A673 (cell line): ENCODE results near the gene PLD1. TPM values are rescaled to one million over a fixed set of nuclear protein-coding genes. Genes with fewer than 3 reads are reported as not detected.

Experiments
- BruUV-seq: library from RNA; stranded (reverse); fragments of 400-500 nt; replicated peaks from 2 replicates; lab custom pipeline; 2021; lab: Mats Ljungman, UMichigan
- CTCF ChIA-PET: fragments of 300-600 bp; sonication (Branson Sonifier 250); formaldehyde crosslinking; loops from one replicate; lab custom pipeline; 2022; ENCODE audit warnings: antibody characterized with exemption; lab: Charles Lee
- POLR2A ChIA-PET: fragments of 300-600 bp; sonication (Branson Sonifier 250); formaldehyde crosslinking; loops from one replicate; lab custom pipeline; 2022; ENCODE audit warnings: antibody characterized with exemption; ENCODE audit not compliant: low non-redundant PET; lab: Charles Lee
- DNase-seq: peaks from one replicate; pipeline ENCODE4 v3.0.0-alpha.2; 2015; ENCODE audit warnings: low spot score
- H3K27ac ChIP-seq: fragments of 200-600 bp; sonication (generic); 2 replicates; pipeline ENCODE4 v1.5.1; 2016; ENCODE audit warnings: mixed run types, low read depth, mild to moderate bottlenecking, mixed read lengths, antibody characterized with exemption, low read length; ENCODE audit not compliant: poor library complexity, severe bottlenecking
- H3K27me3 ChIP-seq: fragments of 200-600 bp; sonication (generic); replicated peaks from 2 replicates; pipeline ENCODE4 v1.6.1; 2017; ENCODE audit warnings: mixed run types, low read depth, mild to moderate bottlenecking, mixed read lengths, antibody characterized with exemption, low read length; ENCODE audit not compliant: insufficient read depth, poor library complexity
- H3K36me3 ChIP-seq: fragments of 200-600 bp; sonication (generic); 2 replicates; pipeline ENCODE4 v1.6.1; 2016; ENCODE audit warnings: mixed run types, mild to moderate bottlenecking, mixed read lengths, antibody characterized with exemption, low read length; ENCODE audit not compliant: insufficient read depth, poor library complexity, severe bottlenecking
- H3K4me1 ChIP-seq: fragments of 200-600 bp; sonication (generic); 2 replicates; pipeline ENCODE4 v1.6.1; 2017; ENCODE audit warnings: mixed run types, mild to moderate bottlenecking, mixed read lengths, antibody characterized with exemption, low read length; ENCODE audit not compliant: insufficient read depth, poor library complexity, severe bottlenecking
- H3K4me3 ChIP-seq: fragments of 200-600 bp; sonication (generic); 2 replicates; pipeline ENCODE4 v1.5.1; 2016; ENCODE audit warnings: low read depth, mixed run types, mild to moderate bottlenecking, mixed read lengths, low read length; ENCODE audit not compliant: poor library complexity, severe bottlenecking
- H3K9me3 ChIP-seq: fragments of 200-600 bp; sonication (generic); 2 replicates; pipeline ENCODE4 v1.6.1; 2016; ENCODE audit warnings: mixed run types, low read depth, mild to moderate bottlenecking, mixed read lengths, antibody characterized with exemption, low read length; ENCODE audit not compliant: poor library complexity, severe bottlenecking
- CTCF ChIP-seq: fragments of 300-800, 200-600 bp; sonication (generic); conservative IDR thresholded peaks from 2 replicates; pipeline ENCODE4 v1.5.1; 2017; ENCODE audit warnings: low read depth, mild to moderate bottlenecking, antibody characterized with exemption, low read length, moderate library complexity, mixed read lengths
- EZH2 ChIP-seq: fragments of 200-600 bp; sonication (generic); IDR thresholded peaks from 2 replicates; pipeline ENCODE4 v1.6.1; 2017; ENCODE audit warnings: borderline replicate concordance, low read depth, mild to moderate bottlenecking, mixed read lengths, antibody characterized with exemption, low read length; ENCODE audit not compliant: poor library complexity, severe bottlenecking
- intact Hi-C: fragments of 100-400 bp; cut with micrococcal nuclease; formaldehyde crosslinking; loops from one replicate; pipeline ENCODE4 v1.10.0; 2022; ENCODE audit not compliant: unreplicated experiment
- total RNA-seq: library from RNA; stranded (reverse); gene quantifications from 2 replicates; pipeline ENCODE4 v1.2.3, GENCODE V29; 2021

Gene PLD1
- total RNA-seq, 1 experiment from 2014 or later = 3.2 TPM

DNA sequence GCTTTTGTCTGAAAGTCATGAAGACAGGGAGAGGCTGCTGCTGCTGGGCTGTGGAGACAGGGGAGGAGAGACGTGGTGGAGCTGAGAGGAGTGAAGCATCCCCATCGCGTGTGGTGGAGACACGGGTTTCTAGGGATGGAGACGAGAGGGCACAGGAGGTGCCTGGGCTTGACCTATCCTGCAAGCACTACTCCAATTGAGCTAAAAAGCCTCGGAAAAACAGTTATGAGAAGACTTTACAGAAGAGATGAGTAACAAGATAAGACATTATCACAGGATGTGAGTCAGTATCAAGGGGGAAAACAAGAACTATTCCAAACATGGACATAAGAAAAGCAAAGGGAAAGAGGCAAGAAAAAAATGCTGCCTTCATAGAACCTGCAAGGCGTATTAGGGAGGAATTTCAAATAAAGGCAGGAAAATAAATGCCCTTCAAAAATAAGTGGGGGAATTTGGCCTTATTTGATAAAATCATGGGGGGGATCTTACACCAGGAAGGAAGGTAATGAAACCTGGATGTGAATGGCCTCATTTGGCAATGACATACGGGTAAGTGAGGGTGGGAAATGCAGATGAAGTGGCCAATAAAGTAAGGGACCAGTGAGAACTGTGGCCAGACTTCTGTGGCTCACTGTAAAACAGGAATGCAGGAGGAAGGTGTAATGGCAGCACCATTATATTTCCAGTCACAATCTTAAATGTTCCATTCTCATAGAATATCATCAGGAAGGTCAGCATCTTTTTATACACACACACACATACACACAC is 97.9 kb downstream of the PLD1 start:
- no peak overlapping the region for H3K4me3 ChIP-seq
- no peaks in the 10 kb centered on the region for H3K36me3 ChIP-seq
- no TSS peak for BruUV-seq
- intact Hi-C loops = no loop called here
- H3K27me3 ChIP-seq = no peaks in the 10 kb centered on the region
- H3K4me1 ChIP-seq = no peaks in the 10 kb centered on the region
- ChIA-PET CTCF (interaction anchor here (0.7 kb wide), 1 partner anchor 59 kb away, joined by 3 read pairs; no protein-coding TSS in a partner anchor), POLR2A (no interaction called here)
- TF ChIP-seq EZH2 = no peak
- TF ChIP-seq CTCF = no peak
- peak; percentile 20 for DNase-seq
- no peaks in the 10 kb centered on the region for H3K9me3 ChIP-seq
- H3K27ac ChIP-seq = no peak overlapping the region

DNA sequence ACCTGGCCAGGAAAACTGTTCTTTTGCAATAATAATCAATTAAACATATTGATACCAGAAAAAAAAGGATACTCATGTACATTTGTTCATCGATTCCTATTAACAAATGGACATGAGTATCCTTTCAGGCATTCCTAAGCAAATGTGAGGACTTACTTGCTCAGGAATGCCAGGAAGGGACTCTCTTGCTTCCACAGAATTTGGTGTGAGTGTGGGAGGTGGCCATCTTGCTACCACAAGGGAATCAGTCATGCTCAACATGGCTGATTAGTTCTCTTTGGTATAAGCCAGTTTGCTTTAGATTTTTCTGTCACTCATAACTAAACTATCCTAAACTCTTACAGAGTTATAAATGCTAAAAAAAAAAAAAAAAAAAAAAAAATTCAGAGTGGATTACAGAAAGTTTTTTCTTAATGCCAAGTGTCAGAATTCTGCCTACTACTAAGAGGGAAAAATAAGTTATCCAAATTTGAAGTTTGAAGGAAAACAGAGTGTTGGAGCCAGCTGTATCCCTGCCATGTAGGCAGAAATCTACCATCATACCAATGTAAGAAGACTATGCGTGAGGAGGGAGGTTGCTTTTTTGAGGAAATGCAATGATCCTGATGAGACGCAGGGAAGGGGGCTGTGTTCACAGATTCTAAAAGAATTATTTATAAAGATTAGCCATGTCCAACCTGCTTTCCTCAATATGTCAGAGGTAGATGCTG is 98.7 kb downstream of the PLD1 start:
- TF ChIP-seq CTCF = no peak
- TF ChIP-seq EZH2 = no peak
- CTCF ChIA-PET = interaction anchor here (0.7 kb wide), 1 partner anchor 60 kb away, joined by 3 read pairs; no protein-coding TSS in a partner anchor
- no TSS peak for BruUV-seq
- Histone ChIP-seq H3K4me1 (no peaks in the 10 kb centered on the region), H3K27ac (no peak overlapping the region), H3K36me3 (no peaks in the 10 kb centered on the region), H3K27me3 (no peaks in the 10 kb centered on the region), H3K9me3 (no peaks in the 10 kb centered on the region), H3K4me3 (no peak overlapping the region)
- POLR2A ChIA-PET = no interaction called here
- intact Hi-C loops = no loop called here
- DNase-seq = no peak

DNA sequence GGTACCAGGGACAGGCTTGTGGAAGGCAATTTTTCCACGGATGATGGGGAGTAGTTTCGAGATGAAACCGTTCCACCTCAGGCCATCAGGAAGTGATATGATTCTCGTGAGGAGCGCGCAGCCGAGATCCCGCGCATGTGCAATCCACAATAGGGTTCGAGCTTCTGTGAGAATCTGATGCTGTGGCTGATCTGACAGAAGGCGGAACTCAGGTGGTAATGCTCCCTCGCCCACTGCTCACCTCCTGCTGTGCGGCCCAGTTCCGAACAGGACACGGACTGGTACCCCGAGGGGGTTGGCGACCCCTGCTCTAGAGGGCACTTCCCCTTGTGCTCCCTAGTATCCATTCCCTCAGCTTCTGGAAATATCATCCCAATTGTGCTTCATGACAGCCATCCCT is 99.9 kb downstream of the PLD1 start:
- H3K9me3 ChIP-seq = no peaks in the 10 kb centered on the region
- TF ChIP-seq CTCF (no peak), EZH2 (no peak)
- no peaks in the 10 kb centered on the region for H3K4me1 ChIP-seq
- H3K27ac ChIP-seq = no peak overlapping the region
- intact Hi-C loops = no loop called here
- H3K4me3 ChIP-seq = no peak overlapping the region
- no peak for DNase-seq
- ChIA-PET POLR2A (no interaction called here), CTCF (no interaction called here)
- H3K27me3 ChIP-seq = no peaks in the 10 kb centered on the region
- H3K36me3 ChIP-seq = no peaks in the 10 kb centered on the region
- BruUV-seq = no TSS peak
